OCI-LY7 (cell line): ENCODE results near the gene STIM2. TPM values are rescaled to one million over a fixed set of nuclear protein-coding genes. Genes with fewer than 3 reads are reported as not detected.

Experiments
- BruUV-seq: library from RNA; stranded (reverse); fragments of 400-500 nt; replicated peaks from 2 replicates; lab custom pipeline; 2021; lab: Mats Ljungman, UMichigan
- CTCF ChIA-PET: fragments of 300-600 bp; sonication (Branson Sonifier 250); formaldehyde crosslinking; loops from one replicate; lab custom pipeline; 2022; ENCODE audit warnings: antibody characterized with exemption; ENCODE audit not compliant: unreplicated experiment; lab: Charles Lee
- POLR2A ChIA-PET: fragments of 300-600 bp; sonication (Branson Sonifier 250); formaldehyde crosslinking; loops from one replicate; lab custom pipeline; 2022; ENCODE audit warnings: antibody characterized with exemption; lab: Charles Lee
- DNase-seq: peaks from one replicate; pipeline ENCODE4 v3.0.0-alpha.2; 2015; ENCODE audit warnings: low spot score
- H2AFZ ChIP-seq: fragments of 200-600 bp; sonication (generic), shearing (Covaris generic); 2 replicates; pipeline ENCODE4 v1.6.1; 2014; ENCODE audit warnings: mild to moderate bottlenecking, antibody characterized with exemption, low read length, moderate library complexity
- H3K27ac ChIP-seq: fragments of 200-600 bp; sonication (generic); 2 replicates; pipeline ENCODE4 v1.5.1; 2014; ENCODE audit warnings: mixed run types, low read depth, mild to moderate bottlenecking, moderate library complexity, low read length, inconsistent platforms; ENCODE audit not compliant: poor library complexity, severe bottlenecking
- H3K36me3 ChIP-seq: fragments of 200-600 bp; sonication (generic); 2 replicates; pipeline ENCODE4 v1.6.1; 2014; ENCODE audit warnings: mild to moderate bottlenecking, antibody characterized with exemption, low read length, moderate library complexity, mixed read lengths; ENCODE audit not compliant: insufficient read depth
- H3K4me1 ChIP-seq: fragments of 200-600 bp; sonication (generic); 2 replicates; pipeline ENCODE4 v1.5.1; 2014; ENCODE audit warnings: mild to moderate bottlenecking, low read length; ENCODE audit not compliant: insufficient read depth, poor library complexity, severe bottlenecking
- H3K4me2 ChIP-seq: fragments of 200-600 bp; sonication (generic); 2 replicates; pipeline ENCODE4 v1.6.1; 2014; ENCODE audit warnings: mild to moderate bottlenecking, low read length
- H3K4me3 ChIP-seq: fragments of 200-600 bp; sonication (generic); 2 replicates; pipeline ENCODE4 v1.5.1; 2014; ENCODE audit warnings: mild to moderate bottlenecking, low read depth, low read length; ENCODE audit not compliant: poor library complexity, severe bottlenecking
- H3K79me2 ChIP-seq: fragments of 200-600 bp; sonication (generic); 2 replicates; pipeline ENCODE4 v1.6.1; 2016; ENCODE audit warnings: low read depth, mild to moderate bottlenecking, low read length, moderate library complexity, mixed read lengths; ENCODE audit not compliant: insufficient read depth
- H3K9me2 ChIP-seq: fragments of 200-600 bp; sonication (generic); 2 replicates; pipeline ENCODE4 v1.6.1; 2016; ENCODE audit warnings: mild to moderate bottlenecking, low read length, mixed read lengths; ENCODE audit not compliant: insufficient read depth
- H3K9me3 ChIP-seq: fragments of 200-600 bp; sonication (generic); 2 replicates; pipeline ENCODE4 v1.6.1; 2014; ENCODE audit warnings: mild to moderate bottlenecking, mixed run types, low read length, mixed read lengths
- H4K20me1 ChIP-seq: fragments of 200-600 bp; sonication (generic); 2 replicates; pipeline ENCODE4 v1.6.1; 2014; ENCODE audit warnings: mild to moderate bottlenecking, antibody characterized with exemption, low read length, moderate library complexity, mixed read lengths; ENCODE audit not compliant: insufficient read depth
- CTCF ChIP-seq: fragments of 200-600 bp; sonication (generic); conservative IDR thresholded peaks from 2 replicates; pipeline ENCODE4 v1.5.1; 2014; ENCODE audit warnings: mild to moderate bottlenecking, antibody characterized with exemption, low read length, moderate library complexity, mixed read lengths
- EZH2phosphoT487 ChIP-seq: fragments of 200-600 bp; sonication (generic); IDR thresholded peaks from 2 replicates; pipeline ENCODE4 v1.6.1; 2018; ENCODE audit warnings: low read depth, borderline replicate concordance, mild to moderate bottlenecking, mixed run types, antibody characterized with exemption, low read length, moderate library complexity, mixed read lengths
- intact Hi-C: fragments of 100-400 bp; cut with micrococcal nuclease; formaldehyde crosslinking; loops from one replicate; pipeline ENCODE4 v1.10.0; 2022; ENCODE audit not compliant: unreplicated experiment
- total RNA-seq, 2 experiments: library from RNA; depleted of rRNA in 1 of 2; stranded (reverse); fragments of >200 nt in 1 of 2; shearing (Covaris generic) in 1 of 2; gene quantifications; 2 replicates each; pipeline ENCODE4 v1.2.3, GENCODE V29; 2014 to 2022

The STIM2 gene
- total RNA-seq, 2 experiments from 2014 or later: 108 to 309 TPM

GRCh38 chr4:27005501-27005900 lies 144.9 kb downstream of the STIM2 start:
- POLR2A ChIA-PET: interaction anchor here (0.6 to 9.7 kb wide), 18 partner anchors 9 to 284 kb away, joined by 3 to 187 read pairs (median 14); partner anchors contain the start of gene STIM2
- Histone ChIP-seq H3K36me3 (peaks cover 69% of the 10 kb centered on the region), H3K4me1 (peaks cover 100% of the 10 kb centered on the region), H3K4me2 (peak overlapping the region; percentile 63), H3K27ac (peak overlapping the region; percentile 92), H3K9me2 (no peaks in the 10 kb centered on the region), H3K79me2 (peaks cover 86% of the 10 kb centered on the region), H2AFZ (no peak overlapping the region), H3K9me3 (no peaks in the 10 kb centered on the region), H3K4me3 (no peak overlapping the region), H4K20me1 (no peaks in the 10 kb centered on the region)
- intact Hi-C loops: loop anchor here (5.0 kb wide), 1 partner anchor 1138 kb away; no protein-coding TSS in a partner anchor
- TF ChIP-seq EZH2phosphoT487 (no peak), CTCF (no peak)
- no peak for DNase-seq
- CTCF ChIA-PET: interaction anchor here (0.8 to 1.3 kb wide), 2 partner anchors 11 to 119 kb away, joined by 3 read pairs; no protein-coding TSS in a partner anchor
- no TSS peak for BruUV-seq

- Histone ChIP-seq H3K4me3 (peak overlapping the region; percentile 47), H3K9me3 (no peaks in the 10 kb centered on the region), H3K36me3 (peaks cover 71% of the 10 kb centered on the region), H3K27ac (peak overlapping the region; percentile 92), H3K9me2 (no peaks in the 10 kb centered on the region), H2AFZ (no peak overlapping the region; the same call in 1 of the 2 replicates), H4K20me1 (no peaks in the 10 kb centered on the region), H3K4me1 (peaks cover 100% of the 10 kb centered on the region), H3K4me2 (peak overlapping the region; percentile 63), H3K79me2 (peaks cover 81% of the 10 kb centered on the region)
- DNase-seq: no peak
- TF ChIP-seq EZH2phosphoT487 (no peak), CTCF (no peak)
- TSS peak; percentile 96 for BruUV-seq
- CTCF ChIA-PET: interaction anchor here (0.8 to 1.4 kb wide), 3 partner anchors 12 to 177 kb away, joined by 3 to 5 read pairs (median 3); no protein-coding TSS in a partner anchor
- POLR2A ChIA-PET: interaction anchor here (0.6 to 9.7 kb wide), 19 partner anchors 9 to 370 kb away, joined by 3 to 187 read pairs (median 13); partner anchors contain the start of gene STIM2
- intact Hi-C loops: loop anchor here (1.0 to 5.0 kb wide), 3 partner anchors 14 to 1139 kb away; partner anchors contain the start of gene STIM2
Observed at GRCh38 chr4:27005905-27006590, 145.4 kb downstream of the STIM2 start.
